CD14-positive monocyte (primary cell): Measurements from ENCODE around the gene DCAF6. TPM values are rescaled to one million over a fixed set of nuclear protein-coding genes. Genes with fewer than 3 reads are reported as not detected.

Experiments
- DNase-seq, 3 donors: peaks; one replicate each; pipeline ENCODE4 v3.0.0-alpha.2; 2011 to 2022
- H2AFZ ChIP-seq: 2 replicates; pipeline ENCODE4 v1.6.0; 2012; ENCODE audit warnings: mild to moderate bottlenecking, low read depth, low read length, inconsistent platforms; ENCODE audit not compliant: insufficient read depth, poor library complexity, severe bottlenecking
- H3K27ac ChIP-seq, 2 donors: 1 replicate in 1 of 2; 2 replicates in 1 of 2; pipeline ENCODE4 v1.5.1; 2012 to 2013; ENCODE audit warnings: low read length in 2 of 2, control low read depth in 1 of 2, inconsistent platforms in 1 of 2, low read depth in 1 of 2, mild to moderate bottlenecking in 1 of 2
- H3K27me3 ChIP-seq, 2 donors: one replicate each; pipeline versions ENCODE4 v1.6.0 to v1.6.1; 2011 to 2013; ENCODE audit warnings: low read length in 2 of 2; ENCODE audit not compliant: control insufficient read depth in 2 of 2, insufficient read depth in 2 of 2
- H3K36me3 ChIP-seq, 2 donors: replicated peaks in 1 of 2; 1 replicate in 1 of 2; 2 replicates in 1 of 2; pipeline versions ENCODE4 v1.5.1 to v1.6.1; 2012 to 2013; ENCODE audit warnings: low read length in 2 of 2, control low read depth in 1 of 2, inconsistent platforms in 1 of 2, mild to moderate bottlenecking in 1 of 2; ENCODE audit not compliant: insufficient read depth in 2 of 2, control insufficient read depth in 1 of 2
- H3K4me1 ChIP-seq, 2 donors: 1 replicate in 1 of 2; 2 replicates in 1 of 2; pipeline versions ENCODE4 v1.5.1 to v1.6.1; 2012 to 2013; ENCODE audit warnings: low read length in 2 of 2, control low read depth in 1 of 2, inconsistent platforms in 1 of 2, mild to moderate bottlenecking in 1 of 2, moderate library complexity in 1 of 2; ENCODE audit not compliant: insufficient read depth in 2 of 2, control insufficient read depth in 1 of 2
- H3K4me2 ChIP-seq: replicated peaks from 2 replicates; pipeline ENCODE3; 2012; ENCODE audit warnings: low read length, moderate library complexity, mild to moderate bottlenecking; ENCODE audit not compliant: poor library complexity, severe bottlenecking; ENCODE audit errors: extremely low read depth
- H3K4me3 ChIP-seq, 3 experiments: fragments of 200-600 bp in 1 of 3; sonication (generic) in 1 of 3; replicated peaks in 1 of 3; 1 replicate in 2 of 3; 2 replicates in 1 of 3; pipeline ENCODE4 v1.5.1; 2011 to 2013; ENCODE audit warnings: low read length in 3 of 3, mild to moderate bottlenecking in 3 of 3, control low read depth in 2 of 3, low read depth in 2 of 3, inconsistent platforms in 1 of 3, moderate library complexity in 1 of 3
- H3K79me2 ChIP-seq: 2 replicates; pipeline ENCODE4 v1.6.0; 2012; ENCODE audit warnings: mild to moderate bottlenecking, control low read depth, inconsistent platforms, low read length, moderate library complexity; ENCODE audit not compliant: insufficient read depth
- H3K9ac ChIP-seq: 2 replicates; pipeline ENCODE4 v1.6.0; 2017; ENCODE audit warnings: low read length, mild to moderate bottlenecking; ENCODE audit not compliant: insufficient read depth, poor library complexity, severe bottlenecking
- H3K9me3 ChIP-seq, 2 donors: replicated peaks in 1 of 2; 1 replicate in 1 of 2; 2 replicates in 1 of 2; pipeline versions ENCODE4 v1.5.1 to v1.6.1; 2012 to 2013; ENCODE audit warnings: low read length in 2 of 2, control low read depth in 1 of 2; ENCODE audit not compliant: control insufficient read depth in 1 of 2, insufficient read depth in 1 of 2
- H4K20me1 ChIP-seq: 2 replicates; pipeline ENCODE4 v1.6.0; 2012; ENCODE audit warnings: mild to moderate bottlenecking, low read length, control low read depth, moderate library complexity; ENCODE audit not compliant: insufficient read depth
- H3K27ac Mint-ChIP-seq, 7 donors: one replicate each; pipeline ENCODE4 v1.8.0; 2020; ENCODE audit warnings: mild to moderate bottlenecking in 7 of 7, mixed read lengths in 7 of 7, moderate library complexity in 6 of 7, inconsistent platforms in 2 of 7
- H3K27me3 Mint-ChIP-seq, 3 donors: one replicate each; pipeline ENCODE4 v1.8.0; 2021 to 2022; ENCODE audit warnings: low read depth in 3 of 3, mild to moderate bottlenecking in 3 of 3, mixed read lengths in 3 of 3, moderate library complexity in 3 of 3, inconsistent platforms in 1 of 3
- H3K36me3 Mint-ChIP-seq, 2 donors: one replicate each; pipeline ENCODE4 v1.8.0; 2020; ENCODE audit warnings: mixed read lengths in 2 of 2, inconsistent platforms in 1 of 2, mild to moderate bottlenecking in 1 of 2
- H3K4me1 Mint-ChIP-seq: one replicate; pipeline ENCODE4 v1.8.0; 2020; ENCODE audit warnings: mild to moderate bottlenecking, mixed read lengths
- H3K4me3 Mint-ChIP-seq, 2 donors: one replicate each; pipeline ENCODE4 v1.8.0; 2020; ENCODE audit warnings: mild to moderate bottlenecking in 2 of 2, mixed read lengths in 2 of 2, moderate library complexity in 1 of 2
- H3K9me3 Mint-ChIP-seq, 7 donors: one replicate each; pipeline ENCODE4 v1.8.0; 2020 to 2022; ENCODE audit warnings: mixed read lengths in 7 of 7, mild to moderate bottlenecking in 6 of 7, moderate library complexity in 6 of 7, inconsistent platforms in 2 of 7
- WGBS: methylation state at CpG from one replicate; pipeline ENCODE4 v1.1.5; 2013; ENCODE audit warnings: missing lambda C conversion rate; ENCODE audit not compliant: insufficient coverage; 5-methylcytosine and 5-hydroxymethylcytosine counted together
- intact Hi-C, 2 donors: fragments of 100-400 bp; cut with micrococcal nuclease; formaldehyde crosslinking; loops; one replicate each; pipeline versions ENCODE4 v1.15.0 to v1.15.1; 2023
- polyA plus RNA-seq, 3 donors: library from polyadenylated mRNA; depleted of rRNA in 1 of 3; unstranded in 2 of 3; stranded (reverse) in 1 of 3; fragments of 300-500 nt in 2 of 3; fragments of >200 nt in 1 of 3; fragmentation: Illumina TruSeq in 2 of 3; gene quantifications; 1 replicate in 2 of 3; 2 replicates in 1 of 3; pipeline ENCODE4 v1.2.3, GENCODE V29; 2012 to 2021
- TF ChIP-seq, protein P1 (sequence below): fragments of 200-600 bp; IDR thresholded peaks from one replicate; pipeline ENCODE4 v1.8.0; 2022; ENCODE audit warnings: antibody characterized with exemption, mild to moderate bottlenecking

DCAF6 gene
- polyA plus RNA-seq, 3 donors = 11.8 to 16.1 (median 11.9) TPM

DNA sequence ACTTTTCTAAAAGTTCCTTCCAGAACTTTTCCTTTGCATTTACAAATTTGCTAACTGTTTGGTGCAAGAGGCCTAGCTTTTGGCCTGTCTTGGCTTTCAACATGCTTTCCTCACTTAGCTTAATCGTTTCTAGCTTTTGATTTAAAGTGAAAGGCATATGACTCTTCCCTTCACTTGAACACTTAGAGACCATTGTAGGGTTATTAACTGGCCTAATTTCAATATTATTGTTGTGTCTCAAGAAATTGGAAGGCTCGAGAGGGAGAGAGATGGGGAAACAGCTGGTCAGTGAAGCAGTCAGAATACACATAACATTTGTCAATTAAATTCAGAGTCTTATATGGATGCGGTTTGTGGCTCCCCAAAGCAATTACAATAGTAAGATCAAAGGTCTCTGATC is 63.4 kb downstream of the DCAF6 start:
- H3K79me2 ChIP-seq = no peaks in the 10 kb centered on the region
- no peak overlapping the region for H3K4me3 Mint-ChIP-seq
- H3K27ac Mint-ChIP-seq = no peak overlapping the region

DNA sequence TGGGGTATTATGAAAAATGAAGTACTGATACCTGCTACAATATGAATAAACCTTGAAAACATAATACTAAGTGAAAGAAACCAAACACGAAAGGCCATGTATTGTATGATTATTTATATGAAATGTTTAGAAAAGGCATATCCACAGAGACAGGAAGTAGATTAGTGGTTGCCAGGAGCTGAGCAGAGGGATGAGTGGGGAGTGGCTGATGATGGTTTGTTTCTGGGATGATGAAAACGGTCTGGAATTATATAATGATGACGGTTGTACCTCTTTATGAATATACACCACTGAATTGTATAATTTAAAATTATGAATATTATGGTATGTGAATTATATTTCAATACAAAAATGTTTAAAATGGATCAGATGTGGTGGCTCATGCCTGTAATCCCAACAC is 64.2 kb downstream of the DCAF6 start:
- H3K36me3 ChIP-seq = peaks cover 10 to 28% of the 10 kb centered on the region in 2 donors
- no peak overlapping the region for H3K27ac Mint-ChIP-seq
- no peak overlapping the region for H3K27ac ChIP-seq
- WGBS = no CpG with 5 or more reads among the region's 3 CpGs
- H4K20me1 ChIP-seq = no peaks in the 10 kb centered on the region
- H3K4me2 ChIP-seq = no peak overlapping the region
- H3K36me3 Mint-ChIP-seq = peaks cover 27 to 35% of the 10 kb centered on the region in 2 donors
- H3K4me1 ChIP-seq = no peaks in the 10 kb centered on the region
- H3K79me2 ChIP-seq = no peaks in the 10 kb centered on the region
- no peak overlapping the region for H2AFZ ChIP-seq
- no peaks in the 10 kb centered on the region for H3K27me3 ChIP-seq
- no peak for DNase-seq
- TF ChIP-seq, protein P1, sequence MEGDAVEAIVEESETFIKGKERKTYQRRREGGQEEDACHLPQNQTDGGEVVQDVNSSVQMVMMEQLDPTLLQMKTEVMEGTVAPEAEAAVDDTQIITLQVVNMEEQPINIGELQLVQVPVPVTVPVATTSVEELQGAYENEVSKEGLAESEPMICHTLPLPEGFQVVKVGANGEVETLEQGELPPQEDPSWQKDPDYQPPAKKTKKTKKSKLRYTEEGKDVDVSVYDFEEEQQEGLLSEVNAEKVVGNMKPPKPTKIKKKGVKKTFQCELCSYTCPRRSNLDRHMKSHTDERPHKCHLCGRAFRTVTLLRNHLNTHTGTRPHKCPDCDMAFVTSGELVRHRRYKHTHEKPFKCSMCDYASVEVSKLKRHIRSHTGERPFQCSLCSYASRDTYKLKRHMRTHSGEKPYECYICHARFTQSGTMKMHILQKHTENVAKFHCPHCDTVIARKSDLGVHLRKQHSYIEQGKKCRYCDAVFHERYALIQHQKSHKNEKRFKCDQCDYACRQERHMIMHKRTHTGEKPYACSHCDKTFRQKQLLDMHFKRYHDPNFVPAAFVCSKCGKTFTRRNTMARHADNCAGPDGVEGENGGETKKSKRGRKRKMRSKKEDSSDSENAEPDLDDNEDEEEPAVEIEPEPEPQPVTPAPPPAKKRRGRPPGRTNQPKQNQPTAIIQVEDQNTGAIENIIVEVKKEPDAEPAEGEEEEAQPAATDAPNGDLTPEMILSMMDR = no peak
- H3K4me1 Mint-ChIP-seq = no peaks in the 10 kb centered on the region
- H3K27me3 Mint-ChIP-seq = no peaks in the 10 kb centered on the region
- H3K9me3 Mint-ChIP-seq = no peaks in the 10 kb centered on the region
- H3K4me3 ChIP-seq = no peak overlapping the region
- intact Hi-C loops = no loop called here
- H3K9ac ChIP-seq = no peak overlapping the region
- no peak overlapping the region for H3K4me3 Mint-ChIP-seq
- H3K9me3 ChIP-seq = no peaks in the 10 kb centered on the region

More for the DNA sequence above, 63.4 kb downstream of the DCAF6 start:
- no peaks in the 10 kb centered on the region for H3K27me3 ChIP-seq
- no peaks in the 10 kb centered on the region for H4K20me1 ChIP-seq
- no peak overlapping the region for H2AFZ ChIP-seq
- WGBS = no CpG with 5 or more reads among the region's 3 CpGs
- Mint-ChIP-seq H3K36me3 (peaks cover 31 to 38% of the 10 kb centered on the region in 2 donors), H3K27me3 (no peaks in the 10 kb centered on the region), H3K9me3 (no peaks in the 10 kb centered on the region), H3K4me1 (no peaks in the 10 kb centered on the region)
- intact Hi-C loops = no loop called here
- no peak overlapping the region for H3K27ac ChIP-seq
- H3K4me2 ChIP-seq = no peak overlapping the region
- H3K36me3 ChIP-seq = peaks cover 10 to 29% of the 10 kb centered on the region in 2 donors
- TF ChIP-seq, protein P1 = no peak
- no peak overlapping the region for H3K9ac ChIP-seq
- no peak for DNase-seq
- H3K4me1 ChIP-seq = no peaks in the 10 kb centered on the region
- no peak overlapping the region for H3K4me3 ChIP-seq
- no peaks in the 10 kb centered on the region for H3K9me3 ChIP-seq
